ENCODE data around the gene SDHAF4.
"Not testable (repeated sequence)": the region's sequence is repeated elsewhere in the genome, so short reads cannot be mapped to it uniquely, and the experiment has no call there.

The SDHAF4 gene

GRCh38 chr6:70551566-70551965, 15.2 kb upstream of the SDHAF4 start:
- Histone ChIP-seq H3K9me3 (ENCODE audit: insufficient read depth, low read length) (no peaks in the 10 kb centered on the region), H3K9ac (ENCODE audit: low read length) (no peak overlapping the region), H3K4me1 (ENCODE audit: low read length) (no peaks in the 10 kb centered on the region), H3K36me3 (replicated peaks; ENCODE audit: low read depth, low read length) (no peaks in the 10 kb centered on the region), H3K79me2 (ENCODE audit: low read length) (no peaks in the 10 kb centered on the region), H3K4me3 (ENCODE audit: low read length) (no peak overlapping the region), H2AFZ (ENCODE audit: low read depth, low read length) (no peak overlapping the region), H3K27me3 (ENCODE audit: low read depth, low read length) (no peaks in the 10 kb centered on the region), H3K4me2 (ENCODE audit: low read length) (no peak overlapping the region), H3K27ac (ENCODE audit: low read length) (no peak overlapping the region), H4K20me1 (ENCODE audit: insufficient read depth, low read length) (no peaks in the 10 kb centered on the region)
- TF ChIP-seq CTCF (IDR thresholded peaks at IDR 0.05; ENCODE audit: low read depth, low read length) (peak; percentile 19; the same call in 1 of the 2 replicates), EZH2phosphoT487 (IDR thresholded peaks at IDR 0.05; ENCODE audit: low read depth) (no peak)

- not testable (repeated sequence) for H3K79me2 ChIP-seq (ENCODE audit: low read length); H3K27me3 ChIP-seq (ENCODE audit: low read depth, low read length); H3K4me3 ChIP-seq (ENCODE audit: low read length); H3K9ac ChIP-seq (ENCODE audit: low read length); H3K36me3 ChIP-seq (replicated peaks; ENCODE audit: low read depth, low read length); H3K9me3 ChIP-seq (ENCODE audit: insufficient read depth, low read length); H4K20me1 ChIP-seq (ENCODE audit: insufficient read depth, low read length); H3K4me1 ChIP-seq (ENCODE audit: low read length); H2AFZ ChIP-seq (ENCODE audit: low read depth, low read length); H3K4me2 ChIP-seq (ENCODE audit: low read length); H3K27ac ChIP-seq (ENCODE audit: low read length)
Measured at GRCh38 chr6:70552286-70552940, 14.3 kb upstream of the SDHAF4 start.

- no peak overlapping the region for H2AFZ ChIP-seq (ENCODE audit: low read depth, low read length)
- H3K36me3 ChIP-seq (replicated peaks; ENCODE audit: low read depth, low read length), result peaks cover 2% of the 10 kb centered on the region
- no peaks in the 10 kb centered on the region for H4K20me1 ChIP-seq (ENCODE audit: insufficient read depth, low read length)
- H3K4me3 ChIP-seq (ENCODE audit: low read length), result no peak overlapping the region
- no peak overlapping the region for H3K4me2 ChIP-seq (ENCODE audit: low read length)
- H3K27me3 ChIP-seq (ENCODE audit: low read depth, low read length), result no peaks in the 10 kb centered on the region
- H3K79me2 ChIP-seq (ENCODE audit: low read length), result no peaks in the 10 kb centered on the region
- H3K4me1 ChIP-seq (ENCODE audit: low read length), result peaks cover 3% of the 10 kb centered on the region
- no peak overlapping the region for H3K27ac ChIP-seq (ENCODE audit: low read length)
- no peak overlapping the region for H3K9ac ChIP-seq (ENCODE audit: low read length)
- TF ChIP-seq CTCF (IDR thresholded peaks at IDR 0.05; ENCODE audit: low read depth, low read length) (no peak), EZH2phosphoT487 (IDR thresholded peaks at IDR 0.05; ENCODE audit: low read depth) (no peak)
- no peaks in the 10 kb centered on the region for H3K9me3 ChIP-seq (ENCODE audit: insufficient read depth, low read length)
Measured at GRCh38 chr6:70552974-70553373, 13.8 kb upstream of the SDHAF4 start.

- Histone ChIP-seq H3K36me3 (replicated peaks; ENCODE audit: low read depth, low read length) (peaks cover 2% of the 10 kb centered on the region), H3K27me3 (ENCODE audit: low read depth, low read length) (no peaks in the 10 kb centered on the region), H3K4me1 (ENCODE audit: low read length) (peaks cover 3% of the 10 kb centered on the region), H3K79me2 (ENCODE audit: low read length) (no peaks in the 10 kb centered on the region), H3K9me3 (ENCODE audit: insufficient read depth, low read length) (no peaks in the 10 kb centered on the region), H3K4me3 (ENCODE audit: low read length) (no peak overlapping the region), H3K27ac (ENCODE audit: low read length) (no peak overlapping the region), H3K9ac (ENCODE audit: low read length) (no peak overlapping the region), H4K20me1 (ENCODE audit: insufficient read depth, low read length) (no peaks in the 10 kb centered on the region), H3K4me2 (ENCODE audit: low read length) (no peak overlapping the region), H2AFZ (ENCODE audit: low read depth, low read length) (no peak overlapping the region)
- TF ChIP-seq CTCF (IDR thresholded peaks at IDR 0.05; ENCODE audit: low read depth, low read length) (no peak), EZH2phosphoT487 (IDR thresholded peaks at IDR 0.05; ENCODE audit: low read depth) (no peak)
Measured at GRCh38 chr6:70557998-70558397, 8.7 kb upstream of the SDHAF4 start.

GRCh38 chr6:70562401-70562800, 4.3 kb upstream of the SDHAF4 start:
- not testable (repeated sequence) for H3K4me3 ChIP-seq (ENCODE audit: low read length); H4K20me1 ChIP-seq (ENCODE audit: insufficient read depth, low read length); H3K9ac ChIP-seq (ENCODE audit: low read length); H3K27ac ChIP-seq (ENCODE audit: low read length); H3K4me2 ChIP-seq (ENCODE audit: low read length); H3K27me3 ChIP-seq (ENCODE audit: low read depth, low read length); H3K9me3 ChIP-seq (ENCODE audit: insufficient read depth, low read length); H2AFZ ChIP-seq (ENCODE audit: low read depth, low read length); H3K79me2 ChIP-seq (ENCODE audit: low read length); H3K36me3 ChIP-seq (replicated peaks; ENCODE audit: low read depth, low read length)
- peaks cover 13% of the 10 kb centered on the region for H3K4me1 ChIP-seq (ENCODE audit: low read length)

Data from OCI-LY3 (cell line).